ENCODE measurements around the gene IQGAP1. TPM values are rescaled to one million over a fixed set of nuclear protein-coding genes. Genes with fewer than 3 reads are reported as not detected.

Gene IQGAP1
- total and polyA plus RNA-seq, 9 of the 15 experiments (the other 6 are each of a cell fraction or from before 2014, with no cell fraction given) = 37.6 to 143 (median 77.7) TPM

- FAIRE-seq (no peak), ATAC-seq (no peak), DNase-seq (ENCODE audit: extremely low read depth in 1 of 4, low spot score in 3 of 4) (no peak)
- intact Hi-C loops (cut with micrococcal nuclease) = no loop called here
- Histone ChIP-seq H3K9me1 (ENCODE audit: control insufficient read depth, insufficient read depth, low read length) (no peaks in the 10 kb centered on the region), H3K9me3 (replicated peaks; ENCODE audit: control insufficient read depth, insufficient read depth, low read depth, low read length) (no peaks in the 10 kb centered on the region), H2AFZ (ENCODE audit: low read depth, low read length) (no peak overlapping the region), H3K4me3 (no peak overlapping the region), H3K9ac (ENCODE audit: insufficient read depth in 1 of 2, low read depth in 2 of 2, low read length in 2 of 2) (no peak overlapping the region), H3K4me1 (replicated peaks in 1 of 2; ENCODE audit: control insufficient read depth in 2 of 2, insufficient read depth in 2 of 2, low read length in 2 of 2) (no peaks in the 10 kb centered on the region; a peak in 1 of 5 replicates), H3K27me3 (ENCODE audit: control insufficient read depth in 2 of 2, insufficient read depth in 2 of 2, low read length in 2 of 2) (peaks cover 0 to 3% of the 10 kb centered on the region in 2 experiments; a peak in 1 of 5 replicates), H4K20me1 (replicated peaks; ENCODE audit: control insufficient read depth, insufficient read depth, low read length) (no peaks in the 10 kb centered on the region), H3K36me3 (ENCODE audit: control insufficient read depth, insufficient read depth, low read length) (no peaks in the 10 kb centered on the region), H3K79me2 (ENCODE audit: control insufficient read depth, insufficient read depth, low read length) (no peaks in the 10 kb centered on the region), H3K4me2 (ENCODE audit: insufficient read depth, low read length) (no peak overlapping the region), H3K27ac (ENCODE audit: extremely low read depth, low read depth, low read length) (no peak overlapping the region)
- BruUV-seq (replicated peaks) = no TSS peak
- in situ Hi-C loops (cut with MboI) = no loop called here
- no peak for TF ChIP-seq CEBPG (CRISPR knock-in tag; IDR thresholded peaks at IDR 0.05)
- TF ChIP-seq CEBPG (tag; conservative IDR thresholded peaks at IDR 0.05 in 1 of 2, IDR thresholded peaks at IDR 0.05 in 1 of 2) = no peak
- TF ChIP-seq MTA2 (IDR thresholded peaks at IDR 0.05; ENCODE audit: low read depth) = no peak
- ChIA-PET POLR2A (interaction anchor here (0.6 kb wide), 2 partner anchors 20 to 49 kb away, joined by 3 read pairs; no protein-coding TSS in a partner anchor), CTCF (ENCODE audit: low intra/inter-chr PET ratio) (interaction anchor here (0.6 kb wide), 1 partner anchor 9 kb away, joined by 4 read pairs; no protein-coding TSS in a partner anchor)
- 7% methylated on average over 1 of the region's 1 CpG for WGBS (ENCODE audit: insufficient coverage, low coverage, missing lambda C conversion rate)
These were observed 43.4 kb upstream of the IQGAP1 start for GRCh38 chr15:90344662-90345061.

- H3K36me3 ChIP-seq (ENCODE audit: control insufficient read depth, insufficient read depth, low read length) = no peaks in the 10 kb centered on the region
- DNase-seq (ENCODE audit: extremely low read depth in 1 of 4, low spot score in 3 of 4) (no peak), ATAC-seq (peak; percentile 51; the same call in 2 of the 3 replicates), FAIRE-seq (peak; percentile 60)
- no peak overlapping the region for H2AFZ ChIP-seq (ENCODE audit: low read depth, low read length)
- H3K9me1 ChIP-seq (ENCODE audit: control insufficient read depth, insufficient read depth, low read length) = no peaks in the 10 kb centered on the region
- CTCF ChIA-PET (ENCODE audit: low intra/inter-chr PET ratio) = interaction anchor here (0.6 kb wide), 1 partner anchor 184 kb away, joined by 3 read pairs; the partner anchor contains the start of gene CRTC3
- POLR2A ChIA-PET = interaction anchor here (0.7 to 1.4 kb wide), 6 partner anchors 11 to 136 kb away, joined by 3 to 6 read pairs (median 3); partner anchors contain the start of gene IQGAP1
- H3K9me3 ChIP-seq (replicated peaks; ENCODE audit: control insufficient read depth, insufficient read depth, low read depth, low read length) = no peaks in the 10 kb centered on the region
- in situ Hi-C loops (cut with MboI) (no loop called here), intact Hi-C loops (cut with micrococcal nuclease) (no loop called here)
- no peak overlapping the region for H3K4me2 ChIP-seq (ENCODE audit: insufficient read depth, low read length)
- WGBS (ENCODE audit: insufficient coverage, low coverage, missing lambda C conversion rate) = 0% methylated on average over 2 of the region's 2 CpGs
- H3K27ac ChIP-seq (ENCODE audit: extremely low read depth, low read depth, low read length) = no peak overlapping the region
- H3K4me1 ChIP-seq (replicated peaks in 1 of 2; ENCODE audit: control insufficient read depth in 2 of 2, insufficient read depth in 2 of 2, low read length in 2 of 2) = no peaks in the 10 kb centered on the region
- H4K20me1 ChIP-seq (replicated peaks; ENCODE audit: control insufficient read depth, insufficient read depth, low read length) = no peaks in the 10 kb centered on the region
- no peaks in the 10 kb centered on the region for H3K79me2 ChIP-seq (ENCODE audit: control insufficient read depth, insufficient read depth, low read length)
- no TSS peak for BruUV-seq (replicated peaks)
- no peak overlapping the region for H3K4me3 ChIP-seq
- no peak overlapping the region for H3K9ac ChIP-seq (ENCODE audit: insufficient read depth in 1 of 2, low read depth in 2 of 2, low read length in 2 of 2)
- H3K27me3 ChIP-seq (ENCODE audit: control insufficient read depth in 2 of 2, insufficient read depth in 2 of 2, low read length in 2 of 2) = peaks cover 0 to 3% of the 10 kb centered on the region in 2 experiments; a peak in 1 of 5 replicates
- TF ChIP-seq, protein P1, sequence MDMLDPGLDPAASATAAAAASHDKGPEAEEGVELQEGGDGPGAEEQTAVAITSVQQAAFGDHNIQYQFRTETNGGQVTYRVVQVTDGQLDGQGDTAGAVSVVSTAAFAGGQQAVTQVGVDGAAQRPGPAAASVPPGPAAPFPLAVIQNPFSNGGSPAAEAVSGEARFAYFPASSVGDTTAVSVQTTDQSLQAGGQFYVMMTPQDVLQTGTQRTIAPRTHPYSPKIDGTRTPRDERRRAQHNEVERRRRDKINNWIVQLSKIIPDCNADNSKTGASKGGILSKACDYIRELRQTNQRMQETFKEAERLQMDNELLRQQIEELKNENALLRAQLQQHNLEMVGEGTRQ (CRISPR knock-in tag; IDR thresholded peaks at IDR 0.05) = peak; percentile 40
- TF ChIP-seq, protein P2, sequence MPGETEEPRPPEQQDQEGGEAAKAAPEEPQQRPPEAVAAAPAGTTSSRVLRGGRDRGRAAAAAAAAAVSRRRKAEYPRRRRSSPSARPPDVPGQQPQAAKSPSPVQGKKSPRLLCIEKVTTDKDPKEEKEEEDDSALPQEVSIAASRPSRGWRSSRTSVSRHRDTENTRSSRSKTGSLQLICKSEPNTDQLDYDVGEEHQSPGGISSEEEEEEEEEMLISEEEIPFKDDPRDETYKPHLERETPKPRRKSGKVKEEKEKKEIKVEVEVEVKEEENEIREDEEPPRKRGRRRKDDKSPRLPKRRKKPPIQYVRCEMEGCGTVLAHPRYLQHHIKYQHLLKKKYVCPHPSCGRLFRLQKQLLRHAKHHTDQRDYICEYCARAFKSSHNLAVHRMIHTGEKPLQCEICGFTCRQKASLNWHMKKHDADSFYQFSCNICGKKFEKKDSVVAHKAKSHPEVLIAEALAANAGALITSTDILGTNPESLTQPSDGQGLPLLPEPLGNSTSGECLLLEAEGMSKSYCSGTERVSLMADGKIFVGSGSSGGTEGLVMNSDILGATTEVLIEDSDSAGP (CRISPR knock-in tag; IDR thresholded peaks at IDR 0.05) = no peak
- TF ChIP-seq TFE3 (CRISPR knock-in tag; IDR thresholded peaks at IDR 0.05) (no peak), ZSCAN32 (CRISPR knock-in tag; IDR thresholded peaks at IDR 0.05) (no peak), ZSCAN29 (IDR thresholded peaks at IDR 0.05) (no peak), MIER1 (IDR thresholded peaks at IDR 0.05; ENCODE audit: low read depth) (no peak), L3MBTL2 (IDR thresholded peaks at IDR 0.05) (no peak)
- TF ChIP-seq, protein P3, sequence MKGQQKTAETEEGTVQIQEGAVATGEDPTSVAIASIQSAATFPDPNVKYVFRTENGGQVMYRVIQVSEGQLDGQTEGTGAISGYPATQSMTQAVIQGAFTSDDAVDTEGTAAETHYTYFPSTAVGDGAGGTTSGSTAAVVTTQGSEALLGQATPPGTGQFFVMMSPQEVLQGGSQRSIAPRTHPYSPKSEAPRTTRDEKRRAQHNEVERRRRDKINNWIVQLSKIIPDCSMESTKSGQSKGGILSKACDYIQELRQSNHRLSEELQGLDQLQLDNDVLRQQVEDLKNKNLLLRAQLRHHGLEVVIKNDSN (CRISPR knock-in tag; IDR thresholded peaks at IDR 0.05) = peak; percentile 82
These were observed 42.2 kb upstream of the IQGAP1 start for GRCh38 chr15:90345857-90346256.
